Calu3 (cell line): Measurements from ENCODE around the gene C9orf153. TPM values are rescaled to one million over a fixed set of nuclear protein-coding genes. Genes with fewer than 3 reads are reported as not detected.
"Not testable (repeated sequence)": the region's sequence is repeated elsewhere in the genome, so short reads cannot be mapped to it uniquely, and the experiment has no call there.

ENCODE experiments used
- BruUV-seq: library from RNA; stranded (reverse); fragments of 400-500 nt; replicated peaks from 2 replicates; lab custom pipeline; 2021; lab: Mats Ljungman, UMichigan
- CTCF ChIA-PET: fragments of 300-600 bp; sonication (Branson Sonifier 250); formaldehyde crosslinking; loops from one replicate; lab custom pipeline; 2022; ENCODE audit warnings: antibody characterized with exemption; lab: Charles Lee
- DNase-seq: peaks from one replicate; pipeline ENCODE4 v3.0.0; 2022
- H3K27ac Mint-ChIP-seq: one replicate; pipeline ENCODE4 v1.8.0; 2022; ENCODE audit warnings: mixed read lengths; ENCODE audit not compliant: unreplicated experiment
- H3K27me3 Mint-ChIP-seq: one replicate; pipeline ENCODE4 v1.8.0; 2022; ENCODE audit warnings: mixed read lengths; ENCODE audit not compliant: unreplicated experiment
- H3K36me3 Mint-ChIP-seq: one replicate; pipeline ENCODE4 v1.8.0; 2022; ENCODE audit warnings: mild to moderate bottlenecking, moderate library complexity, mixed read lengths; ENCODE audit not compliant: insufficient read depth, unreplicated experiment
- H3K4me1 Mint-ChIP-seq: one replicate; pipeline ENCODE4 v1.8.0; 2022; ENCODE audit warnings: mild to moderate bottlenecking, low read depth, mixed read lengths; ENCODE audit not compliant: unreplicated experiment
- H3K4me3 Mint-ChIP-seq: one replicate; pipeline ENCODE4 v1.8.0; 2022; ENCODE audit warnings: mild to moderate bottlenecking, low read depth, moderate library complexity, mixed read lengths; ENCODE audit not compliant: unreplicated experiment
- H3K9me3 Mint-ChIP-seq: one replicate; pipeline ENCODE4 v1.8.0; 2022; ENCODE audit warnings: low read depth, mixed read lengths; ENCODE audit not compliant: unreplicated experiment
- intact Hi-C: fragments of 100-400 bp; cut with micrococcal nuclease; formaldehyde crosslinking; loops from one replicate; pipeline ENCODE4 v1.10.0; 2022; ENCODE audit not compliant: unreplicated experiment
- total RNA-seq: library from RNA; stranded (reverse); gene quantifications from 2 replicates; pipeline ENCODE4 v1.2.3, GENCODE V29; 2022
- TF ChIP-seq, protein P1 (sequence below): fragments of 200-600 bp; IDR thresholded peaks from one replicate; pipeline ENCODE4 v1.8.0; 2022; ENCODE audit warnings: antibody characterized with exemption; ENCODE audit not compliant: unreplicated experiment

C9orf153 gene
- total RNA-seq, 1 experiment from 2014 or later: not detected

DNA sequence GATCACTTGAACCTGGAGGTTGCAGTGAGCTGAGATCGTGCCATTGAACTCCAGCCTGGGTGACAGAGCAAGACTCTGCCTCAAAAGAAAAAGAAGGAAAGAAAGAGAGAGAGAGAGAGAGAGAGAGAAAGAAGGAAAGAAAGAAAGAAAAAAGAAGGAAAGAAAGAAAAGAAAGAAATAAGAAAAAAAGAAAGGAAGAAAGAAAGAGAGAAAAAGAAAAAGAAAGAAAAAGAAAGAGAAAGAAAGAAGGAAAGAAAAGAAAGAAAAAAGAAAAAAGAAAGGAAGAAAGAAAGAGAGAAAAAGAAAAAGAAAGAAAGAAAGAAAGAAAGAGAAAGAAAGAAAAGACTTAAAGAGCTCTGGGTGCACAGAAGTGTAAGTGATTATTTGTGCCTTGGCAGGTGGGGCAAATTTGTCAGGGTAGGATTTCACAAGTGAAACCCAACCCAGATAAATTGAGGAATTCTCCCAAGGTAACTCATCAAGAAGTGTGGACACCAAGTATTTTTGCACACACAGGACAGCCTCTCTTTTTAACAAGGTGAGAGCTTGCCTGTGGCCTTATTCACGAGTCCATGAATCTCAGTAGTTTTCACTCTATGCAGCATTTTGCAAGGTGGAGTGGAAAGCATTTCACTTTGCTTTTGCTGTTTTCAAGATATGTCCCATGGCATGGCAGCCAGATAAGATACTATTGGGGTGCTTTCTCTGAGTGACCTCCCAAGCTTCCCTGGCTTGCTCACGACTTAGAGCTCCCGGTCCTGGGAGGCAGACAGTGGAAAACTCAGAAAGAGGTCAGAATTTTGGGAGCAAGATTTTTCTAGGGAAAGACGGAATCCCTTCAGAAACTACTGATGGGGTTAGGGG is 57.8 kb downstream of the C9orf153 start:
- no peak overlapping the region for H3K4me3 Mint-ChIP-seq
- H3K27me3 Mint-ChIP-seq: peaks cover 13% of the 10 kb centered on the region
- no TSS peak for BruUV-seq
- intact Hi-C loops: loop anchor here (10.0 kb wide), 1 partner anchor 107 kb away; the partner anchor contains the start of gene GOLM1
- H3K36me3 Mint-ChIP-seq: no peaks in the 10 kb centered on the region
- CTCF ChIA-PET: interaction anchor here (0.5 to 1.1 kb wide), 4 partner anchors 37 to 107 kb away, joined by 3 to 5 read pairs (median 4); no protein-coding TSS in a partner anchor
- H3K27ac Mint-ChIP-seq: no peak overlapping the region
- no peaks in the 10 kb centered on the region for H3K9me3 Mint-ChIP-seq
- DNase-seq: no peak
- TF ChIP-seq, protein P1, sequence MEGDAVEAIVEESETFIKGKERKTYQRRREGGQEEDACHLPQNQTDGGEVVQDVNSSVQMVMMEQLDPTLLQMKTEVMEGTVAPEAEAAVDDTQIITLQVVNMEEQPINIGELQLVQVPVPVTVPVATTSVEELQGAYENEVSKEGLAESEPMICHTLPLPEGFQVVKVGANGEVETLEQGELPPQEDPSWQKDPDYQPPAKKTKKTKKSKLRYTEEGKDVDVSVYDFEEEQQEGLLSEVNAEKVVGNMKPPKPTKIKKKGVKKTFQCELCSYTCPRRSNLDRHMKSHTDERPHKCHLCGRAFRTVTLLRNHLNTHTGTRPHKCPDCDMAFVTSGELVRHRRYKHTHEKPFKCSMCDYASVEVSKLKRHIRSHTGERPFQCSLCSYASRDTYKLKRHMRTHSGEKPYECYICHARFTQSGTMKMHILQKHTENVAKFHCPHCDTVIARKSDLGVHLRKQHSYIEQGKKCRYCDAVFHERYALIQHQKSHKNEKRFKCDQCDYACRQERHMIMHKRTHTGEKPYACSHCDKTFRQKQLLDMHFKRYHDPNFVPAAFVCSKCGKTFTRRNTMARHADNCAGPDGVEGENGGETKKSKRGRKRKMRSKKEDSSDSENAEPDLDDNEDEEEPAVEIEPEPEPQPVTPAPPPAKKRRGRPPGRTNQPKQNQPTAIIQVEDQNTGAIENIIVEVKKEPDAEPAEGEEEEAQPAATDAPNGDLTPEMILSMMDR: no peak
- H3K4me1 Mint-ChIP-seq: peaks cover 14% of the 10 kb centered on the region

DNA sequence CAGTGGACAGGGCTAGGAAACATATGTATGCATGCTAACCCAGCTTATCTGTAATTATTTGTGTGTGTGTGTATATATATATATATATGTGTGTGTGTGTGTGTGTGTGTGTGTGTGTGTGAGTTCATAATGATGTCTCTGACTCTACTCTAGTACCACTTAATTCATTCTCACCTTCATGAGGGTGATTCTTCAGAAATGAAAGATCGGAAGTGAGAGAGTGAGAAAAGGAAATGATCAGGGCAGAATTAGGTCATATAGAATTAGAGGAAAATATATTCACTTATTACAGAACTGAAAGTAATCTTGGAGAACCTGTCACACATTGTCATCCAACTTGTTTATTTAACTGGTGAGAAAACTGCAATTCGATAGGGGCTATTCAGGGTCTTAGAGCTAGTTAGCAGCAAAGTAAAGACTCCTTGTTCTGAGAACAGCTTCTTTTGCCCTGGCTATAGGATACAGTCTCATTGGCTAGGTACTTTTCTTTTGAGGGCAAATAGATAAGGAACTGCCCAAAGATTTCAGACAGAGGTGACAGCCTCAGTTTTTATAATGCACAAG is 58.8 kb downstream of the C9orf153 start:
- Mint-ChIP-seq H3K9me3 (no peaks in the 10 kb centered on the region), H3K4me3 (no peak overlapping the region), H3K27ac (no peak overlapping the region), H3K36me3 (no peaks in the 10 kb centered on the region), H3K4me1 (peaks cover 14% of the 10 kb centered on the region), H3K27me3 (peaks cover 13% of the 10 kb centered on the region)
- no peak for DNase-seq
- TF ChIP-seq, protein P1: no peak
- BruUV-seq: no TSS peak
- CTCF ChIA-PET: no interaction called here
- intact Hi-C loops: loop anchor here (10.0 kb wide), 1 partner anchor 106 kb away; the partner anchor contains the start of gene GOLM1

DNA sequence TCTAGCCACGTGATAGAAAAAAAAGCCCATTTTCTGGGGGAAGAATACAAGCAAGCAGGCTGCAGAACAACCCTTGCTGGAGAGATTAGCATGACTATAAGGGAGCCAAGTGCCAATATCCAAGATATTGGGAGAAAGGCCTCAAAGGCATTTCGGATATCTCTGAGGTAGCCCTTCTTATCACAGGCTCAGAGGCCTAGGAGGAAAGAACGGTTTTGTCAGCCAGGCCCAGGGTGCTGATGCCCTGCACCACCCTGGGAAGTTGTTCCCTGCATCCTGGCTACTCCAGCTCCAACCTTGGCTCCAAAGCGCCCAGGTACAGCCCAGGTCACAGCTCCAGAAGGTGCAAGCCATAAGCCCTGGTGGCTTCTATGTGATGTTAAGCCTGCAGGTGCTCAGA is 66.4 kb downstream of the C9orf153 start:
- CTCF ChIA-PET: no interaction called here
- TF ChIP-seq, protein P1: no peak
- peaks cover 6% of the 10 kb centered on the region for H3K9me3 Mint-ChIP-seq
- no peaks in the 10 kb centered on the region for H3K4me1 Mint-ChIP-seq
- H3K27me3 Mint-ChIP-seq: no peaks in the 10 kb centered on the region
- no peak for DNase-seq
- BruUV-seq: no TSS peak
- no peak overlapping the region for H3K4me3 Mint-ChIP-seq
- intact Hi-C loops: no loop called here
- no peak overlapping the region for H3K27ac Mint-ChIP-seq
- H3K36me3 Mint-ChIP-seq: no peaks in the 10 kb centered on the region

DNA sequence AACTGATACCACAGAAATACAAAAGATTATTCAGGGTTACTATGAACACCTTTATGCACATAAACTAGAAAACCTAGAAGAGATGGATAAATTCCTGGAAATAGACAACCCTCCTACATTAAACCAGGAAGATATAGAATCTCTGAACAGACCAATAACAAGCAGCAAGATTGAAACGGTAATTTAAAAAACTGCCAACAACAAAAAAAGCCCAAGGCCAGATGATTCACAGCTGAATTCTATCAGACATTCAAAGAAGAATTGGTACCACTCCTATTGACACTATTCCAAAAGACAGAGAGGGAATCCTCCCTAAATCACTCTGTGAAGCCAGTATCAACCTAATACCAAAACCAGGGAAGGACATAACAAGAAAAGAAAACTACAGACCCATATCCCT is 68.8 kb downstream of the C9orf153 start:
- DNase-seq, H3K27me3 Mint-ChIP-seq, H3K27ac Mint-ChIP-seq, H3K4me1 Mint-ChIP-seq, intact Hi-C loops, H3K9me3 Mint-ChIP-seq, BruUV-seq, H3K4me3 Mint-ChIP-seq, H3K36me3 Mint-ChIP-seq: not testable (repeated sequence)
- CTCF ChIA-PET: interaction anchor here (0.6 kb wide), 1 partner anchor 109 kb away, joined by 3 read pairs; no protein-coding TSS in a partner anchor
